ENCODE results near the gene CALCOCO2.

GRCh38 chr17:48809182-48809581 is 21.7 kb upstream of the CALCOCO2 start:
- TF ChIP-seq, protein P1, sequence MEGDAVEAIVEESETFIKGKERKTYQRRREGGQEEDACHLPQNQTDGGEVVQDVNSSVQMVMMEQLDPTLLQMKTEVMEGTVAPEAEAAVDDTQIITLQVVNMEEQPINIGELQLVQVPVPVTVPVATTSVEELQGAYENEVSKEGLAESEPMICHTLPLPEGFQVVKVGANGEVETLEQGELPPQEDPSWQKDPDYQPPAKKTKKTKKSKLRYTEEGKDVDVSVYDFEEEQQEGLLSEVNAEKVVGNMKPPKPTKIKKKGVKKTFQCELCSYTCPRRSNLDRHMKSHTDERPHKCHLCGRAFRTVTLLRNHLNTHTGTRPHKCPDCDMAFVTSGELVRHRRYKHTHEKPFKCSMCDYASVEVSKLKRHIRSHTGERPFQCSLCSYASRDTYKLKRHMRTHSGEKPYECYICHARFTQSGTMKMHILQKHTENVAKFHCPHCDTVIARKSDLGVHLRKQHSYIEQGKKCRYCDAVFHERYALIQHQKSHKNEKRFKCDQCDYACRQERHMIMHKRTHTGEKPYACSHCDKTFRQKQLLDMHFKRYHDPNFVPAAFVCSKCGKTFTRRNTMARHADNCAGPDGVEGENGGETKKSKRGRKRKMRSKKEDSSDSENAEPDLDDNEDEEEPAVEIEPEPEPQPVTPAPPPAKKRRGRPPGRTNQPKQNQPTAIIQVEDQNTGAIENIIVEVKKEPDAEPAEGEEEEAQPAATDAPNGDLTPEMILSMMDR (conservative IDR thresholded peaks at IDR 0.05; ENCODE audit: low read length) = no peak
- TF ChIP-seq EZH2phosphoT487 (IDR thresholded peaks at IDR 0.05; ENCODE audit: borderline replicate concordance) = no peak
